Measurements from ENCODE around the gene SMIM24. TPM values are rescaled to one million over a fixed set of nuclear protein-coding genes. Genes with fewer than 3 reads are reported as not detected.

SMIM24 gene
- total RNA-seq, 1 experiment from 2014 or later: 1.9 TPM

GRCh38 chr19:3483226-3483628 lies 2.9 kb upstream of the SMIM24 start, which contains the start of gene SMIM44:
Gene SMIM44, minus strand, starts transcription at chr19:3483441. Its CDS starts 38 bp downstream, at chr19:3483403.
- H3K9ac ChIP-seq (ENCODE audit: extremely low read depth, insufficient read length, low read length): no peak within 1 kb of the TSS

More at GRCh38 chr19:3483226-3483628, 2.9 kb upstream of the SMIM24 start, which contains the start of gene SMIM44:
- H3K23ac ChIP-seq (ENCODE audit: insufficient read length, low read depth, low read length): no peak within 1 kb of the TSS
- peaks cover 0 to 2% (median 0%) of the 10 kb centered on the region in 3 experiments; a peak in 2 of 7 replicates for H3K36me3 Mint-ChIP-seq (ENCODE audit: insufficient read depth in 1 of 3, low read depth in 3 of 3)
- H4K8ac ChIP-seq (replicated peaks; ENCODE audit: insufficient read length, low read depth, low read length): no peak within 1 kb of the TSS
- DNase-seq: no peak
- H3K4me2 ChIP-seq (ENCODE audit: insufficient read depth, insufficient read length, low read length): no peak within 1 kb of the TSS
- peaks cover 5 to 19% of the 10 kb centered on the region in 2 experiments for H3K4me1 Mint-ChIP-seq
- TF ChIP-seq CTCF (conservative IDR thresholded peaks at IDR 0.05): no peak
- H4K20me1 ChIP-seq (ENCODE audit: control insufficient read depth, insufficient read depth, insufficient read length): no peaks in the 10 kb centered on the region
- no peak within 1 kb of the TSS for H3K4me3 Mint-ChIP-seq
- peaks cover 5% of the 10 kb centered on the region for H3K27me3 Mint-ChIP-seq (ENCODE audit: low read depth)
- no peak within 1 kb of the TSS for H3K27ac Mint-ChIP-seq
- H3K14ac ChIP-seq (ENCODE audit: insufficient read depth, low read length): no peak within 1 kb of the TSS; the same call in 1 of the 2 replicates
- no peaks in the 10 kb centered on the region for H3K79me2 ChIP-seq (ENCODE audit: insufficient read depth, low read length)
- H3K27me3 ChIP-seq (ENCODE audit: insufficient read depth, low read length): no peaks in the 10 kb centered on the region
- no peak within 1 kb of the TSS for H2AFZ ChIP-seq (ENCODE audit: low read length)
- no peaks in the 10 kb centered on the region; a peak in 1 of 5 replicates for H3K9me3 Mint-ChIP-seq
- H3K79me1 ChIP-seq (ENCODE audit: insufficient read depth, low read depth, low read length, poor library complexity, severe bottlenecking): no peaks in the 10 kb centered on the region
- no peak within 1 kb of the TSS for H2BK15ac ChIP-seq (ENCODE audit: low read depth, low read length)
- no peak within 1 kb of the TSS for H3K18ac ChIP-seq (ENCODE audit: insufficient read length, low read depth, low read length)
- WGBS (ENCODE audit: extremely low coverage, insufficient read length, low lambda C conversion rate): no CpG with 5 or more reads among the region's 33 CpGs
- H3T11ph ChIP-seq (ENCODE audit: low read length): no peak within 1 kb of the TSS
- no peak within 1 kb of the TSS for H2BK5ac ChIP-seq (ENCODE audit: insufficient read length, low read length)
- no peak within 1 kb of the TSS for H3K56ac ChIP-seq (ENCODE audit: insufficient read length, low read depth, low read length)
- no peak within 1 kb of the TSS for H2BK20ac ChIP-seq (ENCODE audit: low read depth, low read length, poor library complexity, severe bottlenecking)
- H3K4me1 ChIP-seq (ENCODE audit: insufficient read depth, low read length): no peaks in the 10 kb centered on the region
- H4K5ac ChIP-seq (ENCODE audit: insufficient read length, low read depth, low read length): no peak within 1 kb of the TSS
- no peak within 1 kb of the TSS for H2BK12ac ChIP-seq (ENCODE audit: insufficient read length, low read depth, low read length)
- H3K9me3 ChIP-seq (ENCODE audit: control insufficient read depth, low read depth, low read length): no peaks in the 10 kb centered on the region
- no peak within 1 kb of the TSS for H3K4ac ChIP-seq (ENCODE audit: low read depth, low read length)
- no peak within 1 kb of the TSS for H4K91ac ChIP-seq (ENCODE audit: insufficient read length, low read depth, low read length)
- no peak within 1 kb of the TSS for H3K27ac ChIP-seq (ENCODE audit: insufficient read length, low read depth, low read length)
- no peak within 1 kb of the TSS for H2AK5ac ChIP-seq (ENCODE audit: insufficient read length, low read length)
- no peak within 1 kb of the TSS for H2BK120ac ChIP-seq (ENCODE audit: low read depth, low read length, poor library complexity, severe bottlenecking)
- peaks cover 2% of the 10 kb centered on the region for H3K23me2 ChIP-seq (ENCODE audit: insufficient read length, low read depth, low read length, poor library complexity, severe bottlenecking)

All from H9 (cell line).